Measurements from ENCODE around the gene ACADL.

The ACADL gene

GRCh38 chr2:210158236-210158635 is 67.0 kb downstream of the ACADL start:
- DNase-seq (ENCODE audit: low read depth): no peak
- no peak for TF ChIP-seq CTCF (IDR thresholded peaks at IDR 0.05; ENCODE audit: insufficient read depth, low read depth, low read length, missing control alignments)

GRCh38 chr2:210157526-210157925 is 67.7 kb downstream of the ACADL start:
- DNase-seq (ENCODE audit: low read depth): no peak
- no peak overlapping the region for H3K4me3 ChIP-seq (ENCODE audit: low read length)
- no peak for TF ChIP-seq CTCF (IDR thresholded peaks at IDR 0.05; ENCODE audit: insufficient read depth, low read depth, low read length, missing control alignments)

More at GRCh38 chr2:210158236-210158635, 67.0 kb downstream of the ACADL start:
- no peak overlapping the region for H3K4me3 ChIP-seq (ENCODE audit: low read length)

DNA sequence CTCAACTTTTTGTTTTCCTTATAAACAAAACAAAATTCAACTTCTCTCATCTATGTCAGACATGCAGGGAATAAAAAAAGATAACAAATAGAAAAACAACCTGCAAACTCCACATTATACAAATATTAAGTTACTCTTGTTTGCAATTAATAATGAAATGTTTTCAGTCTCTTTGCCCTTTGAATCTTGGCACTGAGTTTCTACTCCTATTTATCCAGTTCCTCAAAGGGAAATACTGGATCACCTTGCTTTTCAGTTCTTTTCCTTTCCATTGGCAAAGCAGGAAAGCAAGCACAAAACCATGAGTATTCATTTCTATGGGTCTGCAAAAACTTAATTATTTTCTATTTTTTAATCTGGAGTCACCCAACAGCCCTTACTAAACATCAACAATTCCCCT is 77.6 kb downstream of the ACADL start:
- DNase-seq (ENCODE audit: low read depth): no peak
- H3K4me3 ChIP-seq (ENCODE audit: low read length): no peak overlapping the region
- no peak for TF ChIP-seq CTCF (IDR thresholded peaks at IDR 0.05; ENCODE audit: insufficient read depth, low read depth, low read length, missing control alignments)

All from epithelial cell of esophagus (primary cell).